Measurements from ENCODE around the gene DIMT1.

The DIMT1 gene

DNA sequence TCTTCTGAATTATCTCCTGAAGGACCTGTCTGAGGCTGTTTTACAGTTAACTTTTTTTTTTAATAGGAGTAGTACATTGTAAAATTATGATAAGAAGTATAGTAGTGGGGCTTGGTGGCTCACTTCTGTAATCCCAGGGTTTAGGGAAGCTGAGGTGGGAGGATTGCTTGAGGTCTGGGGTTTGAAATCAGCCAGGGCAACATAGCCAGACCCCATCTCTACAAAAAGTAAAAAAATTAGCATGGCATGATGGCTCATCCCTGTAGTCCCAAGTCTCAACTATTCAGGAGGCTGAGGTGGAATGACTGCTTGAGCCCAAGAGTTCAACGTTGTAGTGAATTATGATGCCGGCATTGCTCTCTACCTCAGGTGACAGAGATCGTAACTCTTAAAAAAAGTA is 15.9 kb upstream of the DIMT1 start:
- Histone ChIP-seq H3K9me3 (ENCODE audit: insufficient read depth, low read length) (no peaks in the 10 kb centered on the region), H3K36me3 (ENCODE audit: insufficient read depth, insufficient read length, low read length) (peaks cover 2% of the 10 kb centered on the region), H3K4me3 (ENCODE audit: insufficient read length, low read depth) (no peak overlapping the region), H3K4me1 (ENCODE audit: insufficient read depth, insufficient read length) (no peaks in the 10 kb centered on the region), H3K9ac (ENCODE audit: insufficient read length, low read depth) (no peak overlapping the region), H3K27me3 (ENCODE audit: insufficient read depth, insufficient read length) (no peaks in the 10 kb centered on the region)
- DNase-seq (ENCODE audit: low read depth, low spot score), result no peak
- TF ChIP-seq YY1 (IDR thresholded peaks at IDR 0.05; ENCODE audit: insufficient read depth, insufficient read length) (no peak), SUZ12 (IDR thresholded peaks at IDR 0.05; ENCODE audit: extremely low read depth, insufficient read depth, insufficient read length) (no peak), ZNF274 (IDR thresholded peaks at IDR 0.05; ENCODE audit: low read depth, low read length) (no peak)

DNA sequence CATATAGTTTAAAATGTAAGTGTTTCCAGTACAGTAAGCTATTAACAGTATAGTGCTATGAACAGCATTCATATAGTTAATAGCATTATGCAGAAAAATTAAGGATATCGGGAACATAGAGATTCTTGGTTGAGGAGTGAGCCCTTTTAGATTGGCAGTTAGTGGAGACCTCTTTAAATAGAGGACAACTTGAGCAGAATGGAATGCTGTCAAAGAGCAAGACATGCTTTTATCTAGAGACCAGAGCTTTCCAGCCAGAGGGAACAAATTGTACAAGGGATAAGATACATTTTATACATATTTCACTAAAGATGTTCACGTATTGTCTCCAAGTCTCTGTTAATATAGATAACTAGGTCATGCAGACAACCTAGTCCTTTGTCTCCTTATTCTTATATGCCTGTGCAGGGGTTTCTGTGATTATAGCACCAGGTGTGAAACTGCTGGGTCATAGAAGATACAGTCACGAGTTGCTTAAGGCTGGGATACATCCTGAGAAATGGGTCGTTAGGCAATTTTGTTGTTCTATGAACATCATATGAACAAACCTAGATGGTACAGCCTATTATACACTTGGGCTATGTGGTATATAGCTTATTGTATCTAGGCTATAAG is 14.9 kb upstream of the DIMT1 start:
- DNase-seq (ENCODE audit: low read depth, low spot score), result no peak
- no peak overlapping the region for H3K9ac ChIP-seq (ENCODE audit: insufficient read length, low read depth)
- H3K4me1 ChIP-seq (ENCODE audit: insufficient read depth, insufficient read length), result no peaks in the 10 kb centered on the region
- no peaks in the 10 kb centered on the region for H3K9me3 ChIP-seq (ENCODE audit: insufficient read depth, low read length)
- no peaks in the 10 kb centered on the region for H3K27me3 ChIP-seq (ENCODE audit: insufficient read depth, insufficient read length)
- no peak overlapping the region for H3K4me3 ChIP-seq (ENCODE audit: insufficient read length, low read depth)
- H3K36me3 ChIP-seq (ENCODE audit: insufficient read depth, insufficient read length, low read length), result peaks cover 2% of the 10 kb centered on the region
- TF ChIP-seq SUZ12 (IDR thresholded peaks at IDR 0.05; ENCODE audit: extremely low read depth, insufficient read depth, insufficient read length) (no peak), YY1 (IDR thresholded peaks at IDR 0.05; ENCODE audit: insufficient read depth, insufficient read length) (no peak), ZNF274 (IDR thresholded peaks at IDR 0.05; ENCODE audit: low read depth, low read length) (no peak)

DNA sequence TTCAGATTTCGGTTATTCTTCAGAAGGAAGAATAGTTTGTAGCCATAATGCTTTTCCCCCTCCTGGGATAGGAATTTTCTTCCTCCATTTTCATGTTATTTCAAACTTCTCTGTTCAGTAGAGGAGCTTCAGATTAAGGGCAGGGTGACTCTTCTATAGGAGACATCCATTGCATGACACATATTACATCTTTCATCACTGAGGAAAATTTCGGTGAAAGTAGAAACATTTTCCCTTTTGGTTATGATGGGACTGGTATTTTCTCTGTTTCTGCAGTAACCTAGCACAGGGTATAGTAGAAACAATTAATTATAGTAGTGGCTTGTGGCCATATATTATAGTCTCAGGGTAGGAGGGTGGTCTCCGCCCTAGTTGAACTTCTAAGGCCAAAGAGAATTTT is 10.0 kb upstream of the DIMT1 start:
- DNase-seq (ENCODE audit: low read depth, low spot score), result no peak
- H3K9me3 ChIP-seq (ENCODE audit: insufficient read depth, low read length), result no peaks in the 10 kb centered on the region
- TF ChIP-seq YY1 (IDR thresholded peaks at IDR 0.05; ENCODE audit: insufficient read depth, insufficient read length) (no peak), ZNF274 (IDR thresholded peaks at IDR 0.05; ENCODE audit: low read depth, low read length) (no peak), SUZ12 (IDR thresholded peaks at IDR 0.05; ENCODE audit: extremely low read depth, insufficient read depth, insufficient read length) (no peak)
- H3K36me3 ChIP-seq (ENCODE audit: insufficient read depth, insufficient read length, low read length), result no peaks in the 10 kb centered on the region
- H3K9ac ChIP-seq (ENCODE audit: insufficient read length, low read depth), result no peak overlapping the region
- H3K27me3 ChIP-seq (ENCODE audit: insufficient read depth, insufficient read length), result no peaks in the 10 kb centered on the region
- no peaks in the 10 kb centered on the region for H3K4me1 ChIP-seq (ENCODE audit: insufficient read depth, insufficient read length)
- H3K4me3 ChIP-seq (ENCODE audit: insufficient read length, low read depth), result peak overlapping the region; percentile 92

DNA sequence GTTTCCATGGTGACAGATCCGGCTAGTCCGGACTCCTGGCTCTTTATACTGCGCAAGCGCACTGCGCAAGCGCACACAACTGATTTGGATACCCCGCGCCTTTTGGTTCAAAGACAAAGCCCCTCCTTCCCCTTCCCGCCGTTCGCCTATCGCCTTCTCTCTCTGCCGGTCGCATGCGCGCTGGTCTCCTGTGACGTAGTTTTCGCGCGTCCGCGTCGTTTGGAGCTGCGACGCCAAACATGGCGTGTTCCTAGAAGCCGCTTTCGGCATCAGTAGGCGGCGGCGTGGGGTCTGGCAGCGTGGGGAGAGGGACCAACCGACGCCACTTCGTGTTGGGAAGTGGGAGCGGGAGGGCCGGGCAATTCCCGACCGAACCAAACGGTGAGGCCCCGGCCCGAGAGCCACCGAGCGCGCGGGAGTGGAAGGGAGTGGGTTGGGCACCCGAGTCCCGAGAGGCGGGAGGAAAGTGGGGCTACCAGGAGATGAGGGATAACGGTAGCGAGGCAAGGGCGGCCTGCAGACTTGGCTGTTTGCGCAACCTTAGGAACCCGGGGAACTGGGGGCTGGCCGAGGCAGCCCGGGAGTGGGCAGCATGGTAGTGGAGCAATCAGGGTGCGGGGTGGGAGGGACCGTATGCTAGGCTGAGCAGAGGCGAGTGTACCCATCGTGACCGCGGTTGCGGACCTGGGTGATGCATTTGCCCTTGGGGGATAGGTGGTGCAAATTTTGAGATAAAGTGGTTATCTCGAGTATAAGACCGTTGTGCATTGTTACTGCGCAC is 9.0 kb upstream of the DIMT1 start, which contains the start of gene IPO11:
TSS of gene IPO11 (plus strand) at position 215 of the 781 bp plus-strand sequence. CDS start 24,517 bp downstream, outside the sequence.
- no peaks in the 10 kb centered on the region for H3K9me3 ChIP-seq (ENCODE audit: insufficient read depth, low read length)
- peak; percentile 71 for TF ChIP-seq YY1 (IDR thresholded peaks at IDR 0.05; ENCODE audit: insufficient read depth, insufficient read length)
- TF ChIP-seq ZNF274 (IDR thresholded peaks at IDR 0.05; ENCODE audit: low read depth, low read length), result no peak
- no peaks in the 10 kb centered on the region for H3K36me3 ChIP-seq (ENCODE audit: insufficient read depth, insufficient read length, low read length)
- H3K4me3 ChIP-seq (ENCODE audit: insufficient read length, low read depth), result peak within 1 kb of the TSS; percentile 92
- H3K27me3 ChIP-seq (ENCODE audit: insufficient read depth, insufficient read length), result no peaks in the 10 kb centered on the region
- no peaks in the 10 kb centered on the region for H3K4me1 ChIP-seq (ENCODE audit: insufficient read depth, insufficient read length)
- DNase-seq (ENCODE audit: low read depth, low spot score), result peak; percentile 94
- peak within 1 kb of the TSS; percentile 89 for H3K9ac ChIP-seq (ENCODE audit: insufficient read length, low read depth)

DNA sequence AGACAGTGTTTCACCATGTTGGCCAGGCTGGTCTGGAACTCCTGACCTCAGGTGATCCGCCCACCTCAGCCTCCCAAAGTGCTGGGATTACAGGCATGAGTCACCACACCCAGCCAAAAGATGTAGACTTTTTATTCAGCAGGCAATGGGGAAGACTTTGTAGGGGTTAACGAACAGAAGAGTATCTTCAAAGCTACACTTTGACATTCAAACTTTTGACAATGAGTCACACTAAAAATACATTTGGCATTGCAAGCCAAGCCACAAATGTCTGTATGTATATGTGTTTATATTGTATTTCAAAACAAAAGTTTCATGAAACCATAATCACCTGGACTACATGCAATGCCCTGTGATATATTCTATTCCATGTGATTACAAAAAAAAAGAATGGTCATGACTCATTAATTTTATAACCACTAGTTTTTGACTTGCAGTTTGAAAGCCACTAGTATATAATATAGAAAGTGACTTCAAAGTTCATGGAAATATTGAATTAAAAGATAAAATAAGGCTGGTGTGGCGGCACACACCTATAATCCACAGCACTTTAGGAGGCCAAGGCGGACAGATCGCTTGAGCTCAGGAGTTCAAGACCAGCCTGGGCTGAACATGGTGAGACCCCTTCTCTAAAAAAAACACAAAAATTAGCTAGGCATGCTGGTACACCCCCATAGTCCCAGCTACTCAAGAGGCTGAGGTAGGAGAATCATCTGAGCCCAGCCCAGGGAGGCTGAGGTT is 8.3 kb downstream of the DIMT1 start:
- TF ChIP-seq YY1 (IDR thresholded peaks at IDR 0.05; ENCODE audit: insufficient read depth, insufficient read length), result no peak
- TF ChIP-seq ZNF274 (IDR thresholded peaks at IDR 0.05; ENCODE audit: low read depth, low read length), result no peak
- no peak for TF ChIP-seq SUZ12 (IDR thresholded peaks at IDR 0.05; ENCODE audit: extremely low read depth, insufficient read depth, insufficient read length)
- peaks cover 66% of the 10 kb centered on the region for H3K36me3 ChIP-seq (ENCODE audit: insufficient read depth, insufficient read length, low read length)
- no peak for DNase-seq (ENCODE audit: low read depth, low spot score)

DNA sequence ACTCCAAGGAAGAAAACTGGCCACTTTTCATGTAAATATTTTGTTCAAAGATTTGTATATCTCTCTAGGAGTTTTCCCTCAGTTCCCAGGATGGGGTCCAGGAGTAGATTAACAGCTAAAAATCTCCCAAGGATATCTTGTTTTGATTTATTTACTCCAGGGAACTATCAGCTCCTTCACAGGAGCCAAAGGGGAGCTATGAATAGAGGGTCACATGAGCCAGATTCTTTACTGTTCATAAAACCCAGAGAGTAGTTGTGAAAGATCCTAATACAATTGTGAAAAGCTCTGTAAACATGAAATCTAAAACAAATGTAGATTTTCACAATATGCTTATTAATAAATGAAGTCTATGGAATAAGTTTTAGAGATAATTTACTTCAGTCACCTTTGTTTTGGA is 16.9 kb downstream of the DIMT1 start:
- Histone ChIP-seq H3K9ac (ENCODE audit: insufficient read length, low read depth) (no peak overlapping the region), H3K27me3 (ENCODE audit: insufficient read depth, insufficient read length) (no peaks in the 10 kb centered on the region), H3K4me3 (ENCODE audit: insufficient read length, low read depth) (no peak overlapping the region), H3K9me3 (ENCODE audit: insufficient read depth, low read length) (no peaks in the 10 kb centered on the region), H3K36me3 (ENCODE audit: insufficient read depth, insufficient read length, low read length) (peaks cover 64% of the 10 kb centered on the region), H3K4me1 (ENCODE audit: insufficient read depth, insufficient read length) (no peaks in the 10 kb centered on the region)
- TF ChIP-seq YY1 (IDR thresholded peaks at IDR 0.05; ENCODE audit: insufficient read depth, insufficient read length) (no peak), ZNF274 (IDR thresholded peaks at IDR 0.05; ENCODE audit: low read depth, low read length) (no peak), SUZ12 (IDR thresholded peaks at IDR 0.05; ENCODE audit: extremely low read depth, insufficient read depth, insufficient read length) (no peak)
- DNase-seq (ENCODE audit: low read depth, low spot score), result no peak

More for the DNA sequence above, 8.3 kb downstream of the DIMT1 start:
- no peaks in the 10 kb centered on the region for H3K27me3 ChIP-seq (ENCODE audit: insufficient read depth, insufficient read length)
- H3K4me1 ChIP-seq (ENCODE audit: insufficient read depth, insufficient read length), result no peaks in the 10 kb centered on the region
- H3K9ac ChIP-seq (ENCODE audit: insufficient read length, low read depth), result no peak overlapping the region
- H3K4me3 ChIP-seq (ENCODE audit: insufficient read length, low read depth), result no peak overlapping the region
- H3K9me3 ChIP-seq (ENCODE audit: insufficient read depth, low read length), result no peaks in the 10 kb centered on the region
